GM11168 (cell line): ENCODE measurements around the gene ZFP90.

Experiments
- in situ Hi-C: fragments of 300-500 bp; cut with MboI; formaldehyde crosslinking; loops from one replicate; pipeline ENCODE4 v1.12.0; 2022; ENCODE audit warnings: low sequenced_read_pairs; ENCODE audit not compliant: unreplicated experiment

Gene ZFP90

GRCh38 chr16:68564382-68564985 is 25.4 kb downstream of the ZFP90 start:
- in situ Hi-C loops: loop anchor here (25.0 kb wide), 1 partner anchor 248 kb away; no protein-coding TSS in a partner anchor

- in situ Hi-C loops: loop anchor here (25.0 kb wide), 1 partner anchor 238 kb away; no protein-coding TSS in a partner anchor
These were observed 35.4 kb downstream of the ZFP90 start for GRCh38 chr16:68574479-68574878.

- in situ Hi-C loops: no loop called here
These were observed 36.0 kb downstream of the ZFP90 start for GRCh38 chr16:68575082-68575481.

- in situ Hi-C loops: no loop called here
These were observed 38.3 kb downstream of the ZFP90 start for GRCh38 chr16:68577352-68577853.

GRCh38 chr16:68590201-68590994 is 51.3 kb downstream of the ZFP90 start:
- in situ Hi-C loops: no loop called here

GRCh38 chr16:68592466-68593337 is 53.6 kb downstream of the ZFP90 start:
- in situ Hi-C loops: no loop called here

- in situ Hi-C loops: no loop called here
These were observed 57.2 kb downstream of the ZFP90 start for GRCh38 chr16:68596266-68596665.

- in situ Hi-C loops: no loop called here
These were observed 60.5 kb downstream of the ZFP90 start for GRCh38 chr16:68599586-68599985.

- in situ Hi-C loops: no loop called here
These were observed 66.7 kb downstream of the ZFP90 start for GRCh38 chr16:68605746-68606145.

- in situ Hi-C loops: no loop called here
These were observed 68.4 kb downstream of the ZFP90 start for GRCh38 chr16:68607443-68607842.

- in situ Hi-C loops: no loop called here
These were observed 69.2 kb downstream of the ZFP90 start for GRCh38 chr16:68608330-68608729.

GRCh38 chr16:68612996-68613395 is 73.9 kb downstream of the ZFP90 start:
- in situ Hi-C loops: no loop called here

GRCh38 chr16:68617734-68618133 is 78.6 kb downstream of the ZFP90 start:
- in situ Hi-C loops: no loop called here
